OCI-LY7 (cell line): ENCODE results near the gene ANKRD33B.

Experiments used
- CTCF ChIP-seq: fragments of 200-600 bp; sonication (generic); conservative IDR thresholded peaks from 2 replicates; pipeline ENCODE4 v1.5.1; 2014; ENCODE audit warnings: mild to moderate bottlenecking, antibody characterized with exemption, low read length, moderate library complexity, mixed read lengths
- EZH2phosphoT487 ChIP-seq: fragments of 200-600 bp; sonication (generic); IDR thresholded peaks from 2 replicates; pipeline ENCODE4 v1.6.1; 2018; ENCODE audit warnings: low read depth, borderline replicate concordance, mild to moderate bottlenecking, mixed run types, antibody characterized with exemption, low read length, moderate library complexity, mixed read lengths

- TF ChIP-seq CTCF: no peak
- TF ChIP-seq EZH2phosphoT487: no peak
Observed at GRCh38 chr5:10565785-10566542, 2.1 kb downstream of the ANKRD33B start.
